ENCODE data around the gene FGR.

The FGR gene

DNA sequence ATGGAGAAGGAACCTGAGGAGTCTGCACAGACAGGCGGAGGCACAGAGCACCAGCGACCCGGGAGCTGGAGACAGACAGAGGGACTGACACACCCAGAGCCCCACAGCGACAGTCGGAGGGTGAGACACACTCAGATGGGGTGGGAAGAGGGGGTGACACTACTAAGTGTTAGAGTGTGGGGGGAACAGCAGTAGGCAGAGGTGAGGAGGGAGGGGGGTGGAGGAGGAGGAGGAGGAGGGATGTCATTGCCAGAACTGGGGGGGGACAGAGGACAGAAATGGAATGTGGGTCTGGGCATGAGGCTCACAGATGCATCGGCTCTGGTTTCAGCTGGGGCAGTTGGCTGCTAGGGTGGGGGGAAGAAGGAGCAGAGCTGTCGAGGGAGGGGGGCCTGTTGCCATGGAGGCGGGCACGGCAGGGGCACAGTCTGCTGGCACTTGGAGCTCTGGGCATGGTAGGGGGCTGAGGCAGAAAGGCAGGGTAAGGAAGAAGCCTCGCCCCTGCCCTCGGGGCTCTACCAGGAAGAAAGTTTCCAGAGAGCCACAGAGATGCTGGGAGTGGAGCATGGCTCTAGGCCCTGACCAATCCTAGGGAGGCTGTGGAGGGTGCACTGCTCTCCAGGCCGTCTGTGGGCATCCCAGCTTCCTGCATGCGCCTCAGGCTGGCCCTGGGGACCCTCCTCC is 68.4 kb downstream of the FGR start:
- DNase-seq (ENCODE audit: low read depth) = no peak

GRCh38 chr1:27564710-27565649 is 70.0 kb downstream of the FGR start:
- no peak for DNase-seq (ENCODE audit: low read depth)

DNA sequence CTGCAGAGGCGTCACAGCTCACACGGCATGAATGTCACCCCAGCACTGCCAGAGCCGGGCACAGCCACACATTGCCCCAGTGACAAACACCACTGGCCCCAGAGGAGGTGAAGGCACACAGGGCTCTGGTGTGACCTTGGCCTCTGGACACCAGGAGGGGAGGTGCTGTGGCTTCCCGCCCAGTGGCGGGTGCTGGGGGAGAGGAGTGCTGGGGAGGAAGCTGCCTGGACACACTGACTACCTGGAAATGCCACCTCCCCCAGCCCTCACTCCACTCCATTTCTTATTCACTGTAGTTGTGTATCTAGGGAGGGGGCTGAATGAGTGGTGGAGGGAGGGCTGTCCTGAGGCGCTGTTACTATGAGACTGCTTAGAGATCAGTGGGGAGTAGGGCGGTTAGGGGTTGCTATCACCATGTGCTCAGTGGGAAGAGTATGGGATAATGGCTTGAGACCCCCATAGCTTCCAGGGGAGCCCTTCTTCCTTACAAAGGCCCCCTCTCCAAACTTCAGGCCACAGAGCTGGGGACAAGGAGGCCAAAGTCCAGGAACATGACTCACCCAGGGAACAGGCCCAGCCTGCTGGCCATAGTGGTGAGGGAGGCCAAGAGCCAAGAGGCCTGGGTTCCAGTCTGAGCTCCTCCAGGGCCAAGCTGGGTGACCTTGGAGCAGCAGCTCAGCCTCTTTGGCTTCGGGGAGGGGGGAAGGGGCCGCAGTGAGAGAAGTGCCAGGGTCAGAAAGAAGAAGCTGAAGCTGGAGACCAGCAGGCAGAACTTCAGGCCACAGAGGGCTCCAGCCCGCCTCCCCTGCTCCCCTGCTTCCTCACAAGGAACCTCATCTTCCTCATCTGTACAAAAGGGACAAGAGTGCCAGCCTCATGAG is 71.2 kb downstream of the FGR start:
- no peak for DNase-seq (ENCODE audit: low read depth)

GRCh38 chr1:27563341-27563590 is 71.7 kb downstream of the FGR start:
- no peak for DNase-seq (ENCODE audit: low read depth)

DNA sequence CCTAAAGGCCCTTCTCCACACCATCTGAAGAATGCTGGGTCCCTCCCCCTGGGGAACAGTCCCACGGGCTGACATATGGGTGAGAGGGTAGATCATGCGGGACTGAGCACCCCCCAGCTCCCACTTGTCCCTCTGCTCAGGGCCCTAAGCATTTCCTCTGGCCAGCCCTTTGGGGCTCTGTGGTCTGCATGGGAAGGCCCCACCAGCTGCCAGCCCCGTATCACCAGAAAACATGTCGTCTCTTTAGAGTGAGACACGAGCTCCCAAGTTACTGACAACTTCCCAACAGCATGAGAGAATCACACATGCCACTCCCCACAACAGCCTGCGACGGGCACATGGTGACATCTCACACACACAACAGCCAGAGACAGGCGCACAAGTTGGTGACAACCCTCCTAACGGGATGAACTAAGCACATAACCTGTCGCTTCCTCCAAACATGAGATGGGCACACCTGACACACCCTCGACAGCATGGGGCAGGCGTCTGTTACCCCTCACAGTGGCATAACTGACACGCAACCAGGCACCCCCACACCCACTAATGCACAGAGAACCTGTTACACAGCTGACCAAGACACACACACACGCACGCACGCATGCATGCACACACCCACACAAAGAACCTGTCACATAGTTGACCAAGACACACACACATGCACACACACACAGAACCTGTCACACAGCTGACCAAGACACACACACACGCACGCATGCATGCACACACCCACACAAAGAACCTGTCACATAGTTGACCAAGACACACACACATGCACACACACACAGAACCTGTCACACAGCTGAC is 72.2 kb downstream of the FGR start:
- DNase-seq (ENCODE audit: low read depth) = no peak
